GM12878 (cell line): Measurements from ENCODE around the gene SLC35B4.

Experiments used
- ATF3 ChIP-seq: IDR thresholded peaks from 2 replicates; pipeline ENCODE4 v1.6.1; 2011; ENCODE audit warnings: low read depth, mild to moderate bottlenecking, low read length, moderate library complexity, borderline replicate concordance; ENCODE audit errors: extremely low read depth
- CTCF ChIP-seq, 3 experiments: IDR thresholded peaks in 2 of 3; conservative IDR thresholded peaks in 1 of 3; 2 replicates each; pipeline ENCODE4 v1.5.1; 2011; ENCODE audit warnings: low read depth in 3 of 3, low read length in 3 of 3, mild to moderate bottlenecking in 3 of 3, control low read depth in 2 of 3, moderate library complexity in 2 of 3, inconsistent platforms in 1 of 3, mixed read lengths in 1 of 3; ENCODE audit not compliant: control insufficient read depth in 2 of 3, insufficient read depth in 1 of 3; ENCODE audit errors: extremely low read depth in 1 of 3
- ETV6 ChIP-seq, 2 experiments: fragments of 450-650 bp in 1 of 2; IDR thresholded peaks in 1 of 2; conservative IDR thresholded peaks in 1 of 2; 2 replicates each; pipeline ENCODE4 v1.6.1; 2014; ENCODE audit warnings: antibody characterized with exemption in 1 of 2, borderline replicate concordance in 1 of 2, low read depth in 1 of 2, mild to moderate bottlenecking in 1 of 2, moderate library complexity in 1 of 2
- NFYB ChIP-seq: IDR thresholded peaks from 2 replicates; pipeline ENCODE4 v1.6.1; 2011; ENCODE audit warnings: low read depth, mild to moderate bottlenecking, low read length, improper control_type of control experiment, moderate library complexity; ENCODE audit not compliant: insufficient read depth
- PKNOX1 ChIP-seq: fragments of 450-650 bp; IDR thresholded peaks from 2 replicates; pipeline ENCODE4 v1.6.1; 2016; ENCODE audit warnings: mild to moderate bottlenecking
- POLR2AphosphoS5 ChIP-seq: IDR thresholded peaks from 2 replicates; pipeline ENCODE4 v1.6.1; 2011; ENCODE audit warnings: mild to moderate bottlenecking, low read length, inconsistent platforms
- REST ChIP-seq: IDR thresholded peaks from 2 replicates; pipeline ENCODE4 v1.6.1; 2012; ENCODE audit warnings: mild to moderate bottlenecking, low read depth, low read length
- RFX5 ChIP-seq: IDR thresholded peaks from 2 replicates; pipeline ENCODE4 v1.6.1; 2011; ENCODE audit warnings: low read depth, low read length, improper control_type of control experiment
- SMAD5 ChIP-seq: IDR thresholded peaks from 2 replicates; pipeline ENCODE4 v1.6.1; 2016; ENCODE audit warnings: antibody characterized with exemption, low read depth
- TAF1 ChIP-seq: IDR thresholded peaks from 2 replicates; pipeline ENCODE4 v1.6.1; 2011; ENCODE audit warnings: mild to moderate bottlenecking, low read depth, low read length, borderline replicate concordance

GRCh38 chr7:134320201-134320600, 3.5 kb upstream of the SLC35B4 start:
- no peak for TF ChIP-seq REST
- no peak for TF ChIP-seq NFYB
- no peak for TF ChIP-seq POLR2AphosphoS5
- TF ChIP-seq CTCF (IDR thresholded peaks at IDR 0.05 in 2 of 3, conservative IDR thresholded peaks at IDR 0.05 in 1 of 3; ENCODE audit: control insufficient read depth in 2 of 3, extremely low read depth in 1 of 3, insufficient read depth in 1 of 3, low read depth in 3 of 3, low read length in 3 of 3) = no peak
- no peak for TF ChIP-seq PKNOX1
- TF ChIP-seq RFX5 = no peak
- no peak for TF ChIP-seq TAF1
- TF ChIP-seq ATF3 = no peak
- no peak for TF ChIP-seq ETV6 (conservative IDR thresholded peaks at IDR 0.05 in 1 of 2, IDR thresholded peaks at IDR 0.05 in 1 of 2; ENCODE audit: borderline replicate concordance in 1 of 2, low read depth in 1 of 2)
- TF ChIP-seq SMAD5 = no peak
